ENCODE results near the gene DFFA.
"Not testable (repeated sequence)": the region's sequence is repeated elsewhere in the genome, so short reads cannot be mapped to it uniquely, and the experiment has no call there.

Gene DFFA

GRCh38 chr1:10480614-10481013 lies 8.3 kb upstream of the DFFA start:
- no peak overlapping the region for H2AFZ ChIP-seq (ENCODE audit: low read length, unreplicated experiment)
- H3K79me2 ChIP-seq (ENCODE audit: control insufficient read depth, insufficient read depth, low read length, unreplicated experiment), result peaks cover 56% of the 10 kb centered on the region
- no peaks in the 10 kb centered on the region for H3K27me3 ChIP-seq (ENCODE audit: insufficient read depth, low read length)
- H3K4me3 ChIP-seq (ENCODE audit: low read depth, low read length), result no peak overlapping the region
- H3K4me1 ChIP-seq (ENCODE audit: control insufficient read depth, insufficient read depth, low read length, unreplicated experiment), result peaks cover 6% of the 10 kb centered on the region
- H3K36me3 ChIP-seq (ENCODE audit: insufficient read depth, low read length), result no peaks in the 10 kb centered on the region
- H3K27ac ChIP-seq (ENCODE audit: low read depth, low read length), result no peak overlapping the region

GRCh38 chr1:10479296-10479695 lies 7.0 kb upstream of the DFFA start:
- Histone ChIP-seq H3K27ac (ENCODE audit: low read depth, low read length) (no peak overlapping the region), H3K4me1 (ENCODE audit: control insufficient read depth, insufficient read depth, low read length, unreplicated experiment) (peaks cover 6% of the 10 kb centered on the region), H2AFZ (ENCODE audit: low read length, unreplicated experiment) (no peak overlapping the region), H3K36me3 (ENCODE audit: insufficient read depth, low read length) (no peaks in the 10 kb centered on the region), H3K79me2 (ENCODE audit: control insufficient read depth, insufficient read depth, low read length, unreplicated experiment) (peaks cover 52% of the 10 kb centered on the region), H3K4me3 (ENCODE audit: low read depth, low read length) (no peak overlapping the region), H3K27me3 (ENCODE audit: insufficient read depth, low read length) (no peaks in the 10 kb centered on the region)

DNA sequence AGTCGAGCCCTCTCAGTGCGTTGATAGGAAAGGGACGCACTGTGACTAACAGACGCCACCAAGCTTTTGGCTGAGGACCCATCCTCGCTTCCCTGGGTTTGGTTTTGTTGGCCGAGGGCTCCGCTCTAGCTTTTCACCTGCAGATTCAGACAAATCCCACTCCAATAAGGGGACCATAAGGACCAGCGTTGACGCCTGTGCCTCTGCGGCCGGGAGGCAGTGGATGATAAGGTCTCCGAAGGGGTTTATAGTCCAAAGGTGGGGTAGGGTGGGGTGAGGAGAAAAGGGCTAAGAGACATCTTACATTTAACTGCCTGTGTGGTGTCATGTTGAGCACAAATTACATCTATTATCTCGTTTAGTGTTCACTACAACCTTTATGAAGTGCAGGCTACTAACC lies 3.2 kb upstream of the DFFA start:
- H3K27me3 ChIP-seq (ENCODE audit: insufficient read depth, low read length), result no peaks in the 10 kb centered on the region
- peaks cover 58% of the 10 kb centered on the region for H3K79me2 ChIP-seq (ENCODE audit: control insufficient read depth, insufficient read depth, low read length, unreplicated experiment)
- peak overlapping the region; percentile 98 for H3K4me3 ChIP-seq (ENCODE audit: low read depth, low read length)
- peak overlapping the region; percentile 36; the same call in 1 of the 2 replicates for H3K27ac ChIP-seq (ENCODE audit: low read depth, low read length)
- H2AFZ ChIP-seq (ENCODE audit: low read length, unreplicated experiment), result peak overlapping the region; percentile 94
- H3K4me1 ChIP-seq (ENCODE audit: control insufficient read depth, insufficient read depth, low read length, unreplicated experiment), result peaks cover 11% of the 10 kb centered on the region
- no peaks in the 10 kb centered on the region for H3K36me3 ChIP-seq (ENCODE audit: insufficient read depth, low read length)

GRCh38 chr1:10474613-10475507 lies 2.5 kb upstream of the DFFA start, which contains the start of gene PEX14:
TSS of gene PEX14 (plus strand) at chr1:10474950. CDS start at chr1:10474967, 17 bp downstream.
- peak within 1 kb of the TSS; percentile 36; the same call in 1 of the 2 replicates for H3K27ac ChIP-seq (ENCODE audit: low read depth, low read length)
- no peaks in the 10 kb centered on the region for H3K27me3 ChIP-seq (ENCODE audit: insufficient read depth, low read length)
- H3K4me3 ChIP-seq (ENCODE audit: low read depth, low read length), result peak within 1 kb of the TSS; percentile 98
- H3K36me3 ChIP-seq (ENCODE audit: insufficient read depth, low read length), result no peaks in the 10 kb centered on the region
- H3K79me2 ChIP-seq (ENCODE audit: control insufficient read depth, insufficient read depth, low read length, unreplicated experiment), result peaks cover 61% of the 10 kb centered on the region
- H3K4me1 ChIP-seq (ENCODE audit: control insufficient read depth, insufficient read depth, low read length, unreplicated experiment), result peaks cover 11% of the 10 kb centered on the region
- H2AFZ ChIP-seq (ENCODE audit: low read length, unreplicated experiment), result peak within 1 kb of the TSS; percentile 94

- not testable (repeated sequence) for H3K27me3 ChIP-seq (ENCODE audit: insufficient read depth, low read length); H3K27ac ChIP-seq (ENCODE audit: low read depth, low read length); H3K36me3 ChIP-seq (ENCODE audit: insufficient read depth, low read length)
- peaks cover 58% of the 10 kb centered on the region for H3K79me2 ChIP-seq (ENCODE audit: control insufficient read depth, insufficient read depth, low read length, unreplicated experiment)
- H3K4me1 ChIP-seq (ENCODE audit: control insufficient read depth, insufficient read depth, low read length, unreplicated experiment), result peaks cover 11% of the 10 kb centered on the region
- H2AFZ ChIP-seq (ENCODE audit: low read length, unreplicated experiment), result peak overlapping the region; percentile 57
- H3K4me3 ChIP-seq (ENCODE audit: low read depth, low read length), result peak overlapping the region; percentile 98
Measured at GRCh38 chr1:10474309-10474612, 1.9 kb upstream of the DFFA start.

DNA sequence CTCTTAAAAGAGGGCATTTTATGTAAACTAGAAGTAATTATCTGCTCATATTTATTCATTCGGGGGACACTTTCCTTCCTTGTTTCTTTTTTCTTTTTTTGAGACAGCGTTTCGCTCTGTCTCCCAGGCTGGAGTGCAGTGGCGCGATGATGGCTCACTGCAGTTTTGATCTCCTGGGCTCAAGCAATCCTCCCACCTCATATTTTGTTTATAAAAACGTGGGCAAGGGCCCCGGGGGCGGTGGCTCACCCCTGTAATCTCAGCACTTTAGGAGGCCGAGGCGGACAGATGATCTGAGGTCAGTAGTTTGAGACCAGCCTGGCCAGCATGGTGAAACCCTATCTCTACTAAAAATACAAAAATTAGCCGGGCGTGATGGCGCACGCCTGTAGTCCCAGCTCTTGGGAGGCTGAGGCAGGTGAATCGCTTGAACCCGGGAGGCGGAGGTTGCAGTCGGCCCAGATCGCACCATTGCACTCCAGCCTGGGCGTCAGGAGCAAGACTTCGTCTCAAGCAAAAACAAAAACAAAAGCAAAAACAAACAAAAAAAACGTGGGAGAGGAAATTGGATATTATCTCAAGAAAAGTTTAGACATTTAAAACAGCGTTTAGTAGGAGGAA lies 926 bp upstream of the DFFA start:
- peaks cover 4% of the 10 kb centered on the region; the same call in 1 of the 2 replicates for H3K36me3 ChIP-seq (ENCODE audit: insufficient read depth, low read length)
- H3K79me2 ChIP-seq (ENCODE audit: control insufficient read depth, insufficient read depth, low read length, unreplicated experiment), result peaks cover 51% of the 10 kb centered on the region
- peaks cover 11% of the 10 kb centered on the region for H3K4me1 ChIP-seq (ENCODE audit: control insufficient read depth, insufficient read depth, low read length, unreplicated experiment)
- peak overlapping the region; percentile 90 for H2AFZ ChIP-seq (ENCODE audit: low read length, unreplicated experiment)
- H3K27ac ChIP-seq (ENCODE audit: low read depth, low read length), result peak overlapping the region; percentile 21; the same call in 1 of the 2 replicates
- H3K27me3 ChIP-seq (ENCODE audit: insufficient read depth, low read length), result no peaks in the 10 kb centered on the region
- peak overlapping the region; percentile 94; the same call in 1 of the 2 replicates for H3K4me3 ChIP-seq (ENCODE audit: low read depth, low read length)

GRCh38 chr1:10471411-10472219 lies 714 bp downstream of the DFFA start:
- peak overlapping the region; percentile 90 for H2AFZ ChIP-seq (ENCODE audit: low read length, unreplicated experiment)
- peaks cover 39% of the 10 kb centered on the region for H3K79me2 ChIP-seq (ENCODE audit: control insufficient read depth, insufficient read depth, low read length, unreplicated experiment)
- peak overlapping the region; percentile 3; the same call in 1 of the 2 replicates for H3K27ac ChIP-seq (ENCODE audit: low read depth, low read length)
- H3K36me3 ChIP-seq (ENCODE audit: insufficient read depth, low read length), result peaks cover 4% of the 10 kb centered on the region; the same call in 1 of the 2 replicates
- H3K4me3 ChIP-seq (ENCODE audit: low read depth, low read length), result peak overlapping the region; percentile 94
- H3K27me3 ChIP-seq (ENCODE audit: insufficient read depth, low read length), result no peaks in the 10 kb centered on the region
- H3K4me1 ChIP-seq (ENCODE audit: control insufficient read depth, insufficient read depth, low read length, unreplicated experiment), result peaks cover 11% of the 10 kb centered on the region

DNA sequence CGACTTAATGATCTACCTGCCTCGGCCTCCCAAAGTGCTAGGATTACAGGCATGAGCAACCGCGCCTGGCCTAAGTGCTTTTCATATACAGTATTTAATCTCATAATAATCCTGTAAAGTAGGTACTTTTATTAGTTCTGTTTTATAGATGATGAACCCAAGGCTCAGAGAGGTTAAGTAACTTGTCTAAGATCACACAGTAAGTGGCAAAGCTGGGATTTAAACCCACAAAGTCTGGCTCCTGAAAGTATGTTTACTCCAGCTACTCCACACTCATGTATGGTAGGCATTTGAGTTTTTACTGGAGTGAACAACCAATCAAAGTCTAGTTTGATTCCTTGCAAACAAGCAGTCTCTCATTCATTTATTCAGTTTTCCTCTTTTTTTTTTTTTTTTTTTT lies 2.3 kb downstream of the DFFA start:
- no peak overlapping the region for H2AFZ ChIP-seq (ENCODE audit: low read length, unreplicated experiment)
- peaks cover 4% of the 10 kb centered on the region for H3K36me3 ChIP-seq (ENCODE audit: insufficient read depth, low read length)
- peaks cover 5% of the 10 kb centered on the region for H3K4me1 ChIP-seq (ENCODE audit: control insufficient read depth, insufficient read depth, low read length, unreplicated experiment)
- H3K27ac ChIP-seq (ENCODE audit: low read depth, low read length), result no peak overlapping the region
- H3K4me3 ChIP-seq (ENCODE audit: low read depth, low read length), result no peak overlapping the region
- peaks cover 23% of the 10 kb centered on the region for H3K79me2 ChIP-seq (ENCODE audit: control insufficient read depth, insufficient read depth, low read length, unreplicated experiment)
- no peaks in the 10 kb centered on the region for H3K27me3 ChIP-seq (ENCODE audit: insufficient read depth, low read length)

DNA sequence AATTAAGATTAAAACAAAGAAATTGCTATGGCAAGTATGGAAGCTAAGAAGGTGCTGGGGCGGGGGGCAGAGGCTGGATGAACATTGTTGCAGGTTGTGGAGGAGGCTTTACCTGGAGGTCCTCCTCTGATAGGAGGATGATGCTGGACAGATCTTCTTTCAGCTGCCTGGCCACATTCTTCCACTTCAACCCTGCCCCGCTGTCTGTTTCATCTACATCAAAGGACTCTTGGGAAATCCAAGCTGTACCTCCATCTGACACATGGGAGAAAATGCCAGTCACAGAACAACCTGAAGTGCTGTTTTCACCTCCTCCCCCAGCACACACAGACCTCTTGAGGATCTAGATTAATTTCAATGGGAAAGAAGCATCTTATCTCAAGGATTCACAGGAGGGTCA lies 5.3 kb downstream of the DFFA start:
- peaks cover 20% of the 10 kb centered on the region for H3K79me2 ChIP-seq (ENCODE audit: control insufficient read depth, insufficient read depth, low read length, unreplicated experiment)
- no peak overlapping the region for H3K27ac ChIP-seq (ENCODE audit: low read depth, low read length)
- peaks cover 5% of the 10 kb centered on the region for H3K4me1 ChIP-seq (ENCODE audit: control insufficient read depth, insufficient read depth, low read length, unreplicated experiment)
- no peaks in the 10 kb centered on the region for H3K27me3 ChIP-seq (ENCODE audit: insufficient read depth, low read length)
- H3K36me3 ChIP-seq (ENCODE audit: insufficient read depth, low read length), result peaks cover 12% of the 10 kb centered on the region
- no peak overlapping the region for H2AFZ ChIP-seq (ENCODE audit: low read length, unreplicated experiment)
- no peak overlapping the region for H3K4me3 ChIP-seq (ENCODE audit: low read depth, low read length)

GRCh38 chr1:10459184-10459583 lies 13.1 kb downstream of the DFFA start:
- Histone ChIP-seq H3K27me3 (ENCODE audit: insufficient read depth, low read length) (no peaks in the 10 kb centered on the region), H3K79me2 (ENCODE audit: control insufficient read depth, insufficient read depth, low read length, unreplicated experiment) (no peaks in the 10 kb centered on the region), H3K36me3 (ENCODE audit: insufficient read depth, low read length) (peaks cover 8% of the 10 kb centered on the region), H2AFZ (ENCODE audit: low read length, unreplicated experiment) (no peak overlapping the region), H3K4me1 (ENCODE audit: control insufficient read depth, insufficient read depth, low read length, unreplicated experiment) (peaks cover 10% of the 10 kb centered on the region), H3K4me3 (ENCODE audit: low read depth, low read length) (no peak overlapping the region), H3K27ac (ENCODE audit: low read depth, low read length) (0 out of 2 replicates have a peak overlapping the region, but pooled peaks have one; percentile 11)
